ENCODE measurements around the gene NPL.

GRCh38 chr1:182857212-182857611, 67.6 kb downstream of the NPL start:
- TF ChIP-seq CTCF (IDR thresholded peaks at IDR 0.05; ENCODE audit: low read length) = no peak
- no peak for TF ChIP-seq EZH2 (optimal IDR thresholded peaks at IDR 0.05; ENCODE audit: low read depth, low read length)
- TF ChIP-seq EZH2phosphoT487 (IDR thresholded peaks at IDR 0.05; ENCODE audit: low read length) = no peak

All from MM.1S (cell line).